GM23248 (cell line): ENCODE measurements around the gene MRNIP. TPM values are rescaled to one million over a fixed set of nuclear protein-coding genes. Genes with fewer than 3 reads are reported as not detected.

Source experiments
- DNase-seq: peaks from one replicate; pipeline ENCODE4 v3.0.0-alpha.2; 2015
- H2AFZ ChIP-seq: fragments of 200-600 bp; sonication (generic); 2 replicates; pipeline ENCODE4 v1.6.1; 2016; ENCODE audit warnings: antibody characterized with exemption
- H3F3A ChIP-seq: fragments of 200-600 bp; sonication (generic); 2 replicates; pipeline ENCODE4 v1.6.1; 2016; ENCODE audit warnings: mild to moderate bottlenecking, antibody characterized with exemption, mixed run types; ENCODE audit not compliant: insufficient read depth
- H3K27ac ChIP-seq: fragments of 200-600 bp; sonication (generic); 2 replicates; pipeline ENCODE4 v1.5.1; 2016; ENCODE audit warnings: mild to moderate bottlenecking
- H3K27me3 ChIP-seq: fragments of 200-600 bp; sonication (generic); replicated peaks from 2 replicates; pipeline ENCODE4 v1.6.1; 2016; ENCODE audit warnings: mild to moderate bottlenecking; ENCODE audit not compliant: insufficient read depth
- H3K36me3 ChIP-seq: fragments of 200-600 bp; sonication (generic); 2 replicates; pipeline ENCODE4 v1.6.1; 2016; ENCODE audit warnings: low read depth, mild to moderate bottlenecking
- H3K4me1 ChIP-seq: fragments of 200-600 bp; sonication (generic); 2 replicates; pipeline ENCODE4 v1.6.1; 2016; ENCODE audit warnings: mild to moderate bottlenecking; ENCODE audit not compliant: insufficient read depth
- H3K4me2 ChIP-seq: fragments of 200-600 bp; sonication (generic); one replicate; pipeline ENCODE4 v1.6.1; 2016; ENCODE audit warnings: mild to moderate bottlenecking; ENCODE audit not compliant: unreplicated experiment
- H3K4me3 ChIP-seq: fragments of 200-600 bp; sonication (generic); 2 replicates; pipeline ENCODE4 v1.5.1; 2016; ENCODE audit warnings: mild to moderate bottlenecking
- H3K79me2 ChIP-seq: fragments of 200-600 bp; sonication (generic); 2 replicates; pipeline ENCODE4 v1.6.1; 2016; ENCODE audit warnings: mild to moderate bottlenecking; ENCODE audit not compliant: insufficient read depth
- H3K9ac ChIP-seq: fragments of 200-600 bp; sonication (generic); 2 replicates; pipeline ENCODE4 v1.6.1; 2016; ENCODE audit warnings: mild to moderate bottlenecking
- H3K9me2 ChIP-seq: fragments of 200-600 bp; sonication (generic); 2 replicates; pipeline ENCODE4 v1.6.1; 2016; ENCODE audit warnings: mixed run types, mild to moderate bottlenecking, moderate library complexity; ENCODE audit not compliant: insufficient read depth
- H3K9me3 ChIP-seq: fragments of 200-600 bp; sonication (generic); one replicate; pipeline ENCODE4 v1.6.1; 2017; ENCODE audit warnings: low read depth
- H4K20me1 ChIP-seq: fragments of 200-600 bp; sonication (generic); 2 replicates; pipeline ENCODE4 v1.6.0; 2016; ENCODE audit not compliant: insufficient read depth
- EZH2 ChIP-seq: fragments of 200-600 bp; sonication (generic); IDR thresholded peaks from 2 replicates; pipeline ENCODE4 v1.6.1; 2018; ENCODE audit warnings: antibody characterized with exemption, mild to moderate bottlenecking; ENCODE audit not compliant: insufficient read depth, poor library complexity, severe bottlenecking
- EZH2phosphoT487 ChIP-seq: fragments of 200-600 bp; sonication (generic); IDR thresholded peaks from 2 replicates; pipeline ENCODE4 v1.6.1; 2018; ENCODE audit warnings: antibody characterized with exemption, moderate library complexity, mild to moderate bottlenecking, low read depth; ENCODE audit not compliant: insufficient read depth
- WGBS, 2 experiments: methylation state at CpG; one replicate each; pipeline ENCODE4 v1.1.6; 2015 to 2017; ENCODE audit warnings: low lambda C conversion rate in 2 of 2, low coverage in 1 of 2; ENCODE audit errors: missing lambda C conversion rate in 2 of 2; 5-methylcytosine and 5-hydroxymethylcytosine counted together
- in situ Hi-C: fragments of 300-500 bp; cut with MboI; formaldehyde crosslinking; loops from 2 replicates; pipeline ENCODE4 v1.15.0; 2020
- polyA plus RNA-seq: library from polyadenylated mRNA; unstranded; fragments of >200 nt; fragmentation: Nextera tagmentation; extraction: Ambion mirVana; gene quantifications from 2 replicates; pipeline ENCODE4 v1.2.1, GENCODE V29; 2016
- total RNA-seq: library from RNA; depleted of rRNA; stranded (reverse); fragments of >200 nt; shearing (Covaris generic); gene quantifications from 2 replicates; pipeline ENCODE4 v1.2.3, GENCODE V29; 2014

MRNIP gene
- total and polyA plus RNA-seq, 2 experiments from 2014 or later, result 14.1 to 17.3 TPM

GRCh38 chr5:179805070-179805528 is 53.5 kb downstream of the MRNIP start:
- peak overlapping the region; percentile 64 for H3K27ac ChIP-seq
- peak overlapping the region; percentile 85 for H3K9ac ChIP-seq
- peaks cover 17% of the 10 kb centered on the region for H3K4me1 ChIP-seq
- no peaks in the 10 kb centered on the region for H3K9me2 ChIP-seq
- peaks cover 5% of the 10 kb centered on the region; the same call in 1 of the 2 replicates for H3K36me3 ChIP-seq
- H3K4me3 ChIP-seq, result peak overlapping the region; percentile 84
- peak overlapping the region; percentile 87 for H3K4me2 ChIP-seq
- no peaks in the 10 kb centered on the region for H3K9me3 ChIP-seq
- H2AFZ ChIP-seq, result 0 out of 2 replicates have a peak overlapping the region, but pooled peaks have one; percentile 7
- WGBS, 2 experiments, result 31 to 41% methylated on average over 7 to 9 of the region's 9 CpGs
- no peaks in the 10 kb centered on the region for H4K20me1 ChIP-seq
- H3K79me2 ChIP-seq, result peaks cover 39% of the 10 kb centered on the region
- no peaks in the 10 kb centered on the region for H3F3A ChIP-seq
- in situ Hi-C loops, result no loop called here
- H3K27me3 ChIP-seq, result no peaks in the 10 kb centered on the region
- DNase-seq, result no peak
- TF ChIP-seq EZH2 (no peak), EZH2phosphoT487 (no peak)

DNA sequence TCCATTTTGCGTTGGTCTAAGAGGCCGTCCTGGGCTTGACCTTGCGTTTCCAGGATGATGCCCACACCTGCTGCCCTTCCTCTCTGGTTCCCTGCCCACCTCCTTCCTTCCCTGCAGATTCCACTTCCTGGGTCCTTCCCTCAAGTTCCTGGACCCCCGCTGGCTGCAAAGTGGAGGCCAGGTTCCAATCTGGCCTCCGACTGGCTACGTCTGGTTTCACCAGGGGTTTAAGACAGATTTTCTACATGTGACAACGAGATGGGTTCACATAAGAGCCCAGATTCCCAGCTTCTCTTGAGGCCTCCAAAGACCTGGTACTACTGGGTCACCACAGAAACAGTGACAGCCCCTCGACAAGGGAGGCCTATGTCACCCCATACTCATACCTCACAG is 54.1 kb downstream of the MRNIP start:
- Histone ChIP-seq H3K9ac (peak overlapping the region; percentile 85), H3K4me3 (peak overlapping the region; percentile 84), H3K9me2 (no peaks in the 10 kb centered on the region), H3K27ac (0 out of 2 replicates have a peak overlapping the region, but pooled peaks have one; percentile 64), H3K36me3 (peaks cover 5% of the 10 kb centered on the region; the same call in 1 of the 2 replicates), H2AFZ (no peak overlapping the region), H3K4me2 (peak overlapping the region; percentile 87), H4K20me1 (no peaks in the 10 kb centered on the region), H3K4me1 (peaks cover 17% of the 10 kb centered on the region), H3K9me3 (no peaks in the 10 kb centered on the region), H3K27me3 (no peaks in the 10 kb centered on the region), H3K79me2 (peaks cover 39% of the 10 kb centered on the region), H3F3A (no peaks in the 10 kb centered on the region)
- in situ Hi-C loops, result no loop called here
- no peak for TF ChIP-seq EZH2phosphoT487
- no peak for TF ChIP-seq EZH2
- DNase-seq, result no peak
- 82 to 90% methylated on average over 8 of the region's 8 CpGs for WGBS, 2 experiments

GRCh38 chr5:179803651-179804554 is 54.7 kb downstream of the MRNIP start:
- peaks cover 17% of the 10 kb centered on the region for H3K4me1 ChIP-seq
- H3K27me3 ChIP-seq, result no peaks in the 10 kb centered on the region
- peak overlapping the region; percentile 27; the same call in 1 of the 2 replicates for H3K27ac ChIP-seq
- peak overlapping the region; percentile 84; the same call in 1 of the 2 replicates for H3K4me3 ChIP-seq
- DNase-seq, result peak; percentile 62
- H3F3A ChIP-seq, result no peaks in the 10 kb centered on the region
- no peaks in the 10 kb centered on the region for H4K20me1 ChIP-seq
- in situ Hi-C loops, result no loop called here
- peaks cover 39% of the 10 kb centered on the region for H3K79me2 ChIP-seq
- peak overlapping the region; percentile 87 for H3K4me2 ChIP-seq
- WGBS, 2 experiments, result 74 to 75% methylated on average over 14 to 18 of the region's 18 CpGs
- TF ChIP-seq EZH2phosphoT487, result no peak
- H2AFZ ChIP-seq, result no peak overlapping the region
- no peaks in the 10 kb centered on the region for H3K9me3 ChIP-seq
- H3K9me2 ChIP-seq, result no peaks in the 10 kb centered on the region
- H3K9ac ChIP-seq, result peak overlapping the region; percentile 23; the same call in 1 of the 2 replicates
- peaks cover 5% of the 10 kb centered on the region; the same call in 1 of the 2 replicates for H3K36me3 ChIP-seq

DNA sequence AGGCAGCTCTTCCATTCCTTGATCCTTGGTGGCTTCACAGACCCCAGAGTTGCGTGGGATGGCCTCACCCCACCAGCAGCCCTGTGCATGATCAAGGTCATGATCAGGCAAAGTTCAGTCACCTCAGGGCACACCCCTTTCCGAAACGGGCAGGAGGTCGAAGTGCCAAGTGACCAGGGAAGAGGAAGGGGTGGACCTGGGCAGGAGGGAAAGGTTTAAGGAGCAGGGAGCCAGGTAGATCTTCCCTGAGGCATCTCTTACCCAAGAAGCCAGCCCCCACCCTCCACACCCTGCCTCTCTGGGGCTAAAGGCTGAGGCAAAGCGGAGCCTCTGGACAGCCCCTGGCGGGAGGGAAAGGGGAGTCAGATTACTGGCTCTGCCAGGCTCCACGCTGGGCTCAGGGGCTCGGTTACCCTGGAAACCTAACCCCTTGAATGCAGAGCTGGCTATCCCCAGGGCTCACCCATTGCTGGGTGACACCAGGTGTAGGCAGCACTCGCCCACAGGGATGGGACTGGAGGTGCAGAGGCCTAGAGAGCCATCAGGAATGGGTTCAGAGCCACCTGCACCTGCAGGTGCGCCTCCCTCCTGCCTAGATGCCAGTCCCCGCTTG is 55.6 kb downstream of the MRNIP start:
- no peak overlapping the region for H3K27ac ChIP-seq
- H3F3A ChIP-seq, result no peaks in the 10 kb centered on the region
- DNase-seq, result no peak
- 82 to 88% methylated on average over 9 to 11 of the region's 11 CpGs for WGBS, 2 experiments
- no peaks in the 10 kb centered on the region for H3K27me3 ChIP-seq
- no peaks in the 10 kb centered on the region for H4K20me1 ChIP-seq
- in situ Hi-C loops, result no loop called here
- H3K36me3 ChIP-seq, result peaks cover 5% of the 10 kb centered on the region; the same call in 1 of the 2 replicates
- H3K4me2 ChIP-seq, result no peak overlapping the region
- no peak overlapping the region for H3K4me3 ChIP-seq
- no peaks in the 10 kb centered on the region for H3K9me3 ChIP-seq
- H2AFZ ChIP-seq, result no peak overlapping the region
- no peak overlapping the region for H3K9ac ChIP-seq
- TF ChIP-seq EZH2phosphoT487, result no peak
- TF ChIP-seq EZH2, result no peak
- peaks cover 17% of the 10 kb centered on the region for H3K4me1 ChIP-seq
- peaks cover 39% of the 10 kb centered on the region for H3K79me2 ChIP-seq
- H3K9me2 ChIP-seq, result no peaks in the 10 kb centered on the region
